ENCODE data around the gene ARHGAP24. TPM values are rescaled to one million over a fixed set of nuclear protein-coding genes. Genes with fewer than 3 reads are reported as not detected.
"Not testable (repeated sequence)": the region's sequence is repeated elsewhere in the genome, so short reads cannot be mapped to it uniquely, and the experiment has no call there.

ARHGAP24 gene
- total and polyA plus RNA-seq, 10 of the 15 experiments (the other 5 are each of a cell fraction or from before 2014, with no cell fraction given), result 0.10 to 4.2 (median 0.52) TPM

- H3K4me3 ChIP-seq, result no peak overlapping the region
- WGBS (ENCODE audit: insufficient coverage, insufficient replicate concordance, low lambda C conversion rate, missing lambda C conversion rate), result 33% methylated on average over 7 of the region's 7 CpGs
- no peak overlapping the region for H2AFZ ChIP-seq (ENCODE audit: control insufficient read depth, low read depth, low read length)
- H3K36me3 ChIP-seq (ENCODE audit: control insufficient read depth in 2 of 2, insufficient read depth in 2 of 2, low read length in 1 of 2), result no peaks in the 10 kb centered on the region
- intact Hi-C loops (cut with micrococcal nuclease; ENCODE audit: unreplicated experiment) (no loop called here), in situ Hi-C loops (cut with MboI) (no loop called here)
- no peak for DNase-seq (ENCODE audit: low read depth, low spot score)
- no peak overlapping the region for H3K9ac ChIP-seq (ENCODE audit: control insufficient read depth, insufficient read depth, low read length)
- H3K9me3 ChIP-seq (replicated peaks; ENCODE audit: control insufficient read depth, insufficient read depth, low read length), result no peaks in the 10 kb centered on the region
- no peak for ATAC-seq
- H3K4me1 ChIP-seq (ENCODE audit: control insufficient read depth, insufficient read depth, low read length), result no peaks in the 10 kb centered on the region
- BruUV-seq (replicated peaks), result no TSS peak
- no peak overlapping the region for H3K27ac ChIP-seq (ENCODE audit: control insufficient read depth, insufficient read depth)
- ChIA-PET CTCF (interaction anchor here (1.4 kb wide), 1 partner anchor 45 kb away, joined by 3 read pairs; no protein-coding TSS in a partner anchor), RAD21 (ENCODE audit: unreplicated experiment) (no interaction called here), POLR2A (no interaction called here), SMC1A (ENCODE audit: uncharacterized antibody, unreplicated experiment) (no interaction called here)
- no peaks in the 10 kb centered on the region for H3K79me2 ChIP-seq (ENCODE audit: control insufficient read depth, insufficient read depth, low read length)
- H3K27me3 ChIP-seq (replicated peaks in 1 of 2; ENCODE audit: control insufficient read depth in 2 of 2, insufficient read depth in 2 of 2, low read length in 1 of 2), result no peaks in the 10 kb centered on the region
- TF ChIP-seq SIX5 (IDR thresholded peaks at IDR 0.05; ENCODE audit: low read depth, low read length, severe bottlenecking), result no peak
- TF ChIP-seq, protein P1, sequence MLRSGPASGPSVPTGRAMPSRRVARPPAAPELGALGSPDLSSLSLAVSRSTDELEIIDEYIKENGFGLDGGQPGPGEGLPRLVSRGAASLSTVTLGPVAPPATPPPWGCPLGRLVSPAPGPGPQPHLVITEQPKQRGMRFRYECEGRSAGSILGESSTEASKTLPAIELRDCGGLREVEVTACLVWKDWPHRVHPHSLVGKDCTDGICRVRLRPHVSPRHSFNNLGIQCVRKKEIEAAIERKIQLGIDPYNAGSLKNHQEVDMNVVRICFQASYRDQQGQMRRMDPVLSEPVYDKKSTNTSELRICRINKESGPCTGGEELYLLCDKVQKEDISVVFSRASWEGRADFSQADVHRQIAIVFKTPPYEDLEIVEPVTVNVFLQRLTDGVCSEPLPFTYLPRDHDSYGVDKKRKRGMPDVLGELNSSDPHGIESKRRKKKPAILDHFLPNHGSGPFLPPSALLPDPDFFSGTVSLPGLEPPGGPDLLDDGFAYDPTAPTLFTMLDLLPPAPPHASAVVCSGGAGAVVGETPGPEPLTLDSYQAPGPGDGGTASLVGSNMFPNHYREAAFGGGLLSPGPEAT (IDR thresholded peaks at IDR 0.05; ENCODE audit: low read depth), result no peak
- no peak for TF ChIP-seq CREM (IDR thresholded peaks at IDR 0.05; ENCODE audit: low read depth)
- TF ChIP-seq BACH1 (IDR thresholded peaks at IDR 0.05; ENCODE audit: borderline replicate concordance), result no peak
- no peak for TF ChIP-seq CUX1 (IDR thresholded peaks at IDR 0.05; ENCODE audit: insufficient replicate concordance, low read depth, low read length)
- no peak for TF ChIP-seq ZNF217 (IDR thresholded peaks at IDR 0.05)
- TF ChIP-seq SMC3 (IDR thresholded peaks at IDR 0.05; ENCODE audit: borderline replicate concordance, low read length), result no peak
- no peak overlapping the region for H3K4me2 ChIP-seq (ENCODE audit: control insufficient read depth, insufficient read depth)
- no peaks in the 10 kb centered on the region for H4K20me1 ChIP-seq (ENCODE audit: control insufficient read depth, insufficient read depth)
- no peak for FAIRE-seq
Observed at GRCh38 chr4:85842540-85842939, 367.6 kb downstream of the ARHGAP24 start.

- H3K9me3 ChIP-seq (replicated peaks; ENCODE audit: control insufficient read depth, insufficient read depth, low read length); FAIRE-seq; in situ Hi-C loops (cut with MboI); H3K36me3 ChIP-seq (ENCODE audit: control insufficient read depth in 2 of 2, insufficient read depth in 2 of 2, low read length in 1 of 2); H2AFZ ChIP-seq (ENCODE audit: control insufficient read depth, low read depth, low read length); SMC1A ChIA-PET (ENCODE audit: uncharacterized antibody, unreplicated experiment); H3K79me2 ChIP-seq (ENCODE audit: control insufficient read depth, insufficient read depth, low read length); RAD21 ChIA-PET (ENCODE audit: unreplicated experiment); H3K4me3 ChIP-seq; CTCF ChIA-PET; H4K20me1 ChIP-seq (ENCODE audit: control insufficient read depth, insufficient read depth); BruUV-seq (replicated peaks); H3K27ac ChIP-seq (ENCODE audit: control insufficient read depth, insufficient read depth); H3K4me2 ChIP-seq (ENCODE audit: control insufficient read depth, insufficient read depth); intact Hi-C loops (cut with micrococcal nuclease; ENCODE audit: unreplicated experiment); POLR2A ChIA-PET; H3K27me3 ChIP-seq (replicated peaks in 1 of 2; ENCODE audit: control insufficient read depth in 2 of 2, insufficient read depth in 2 of 2, low read length in 1 of 2); H3K4me1 ChIP-seq (ENCODE audit: control insufficient read depth, insufficient read depth, low read length); H3K9ac ChIP-seq (ENCODE audit: control insufficient read depth, insufficient read depth, low read length); DNase-seq (ENCODE audit: low read depth, low spot score); ATAC-seq: not testable (repeated sequence)
- 43% methylated on average over 6 of the region's 6 CpGs for WGBS (ENCODE audit: insufficient coverage, insufficient replicate concordance, low lambda C conversion rate, missing lambda C conversion rate)
Observed at GRCh38 chr4:85853740-85854139, 378.8 kb downstream of the ARHGAP24 start.
